ENCODE data around the gene KCTD16.

KCTD16 gene

DNA sequence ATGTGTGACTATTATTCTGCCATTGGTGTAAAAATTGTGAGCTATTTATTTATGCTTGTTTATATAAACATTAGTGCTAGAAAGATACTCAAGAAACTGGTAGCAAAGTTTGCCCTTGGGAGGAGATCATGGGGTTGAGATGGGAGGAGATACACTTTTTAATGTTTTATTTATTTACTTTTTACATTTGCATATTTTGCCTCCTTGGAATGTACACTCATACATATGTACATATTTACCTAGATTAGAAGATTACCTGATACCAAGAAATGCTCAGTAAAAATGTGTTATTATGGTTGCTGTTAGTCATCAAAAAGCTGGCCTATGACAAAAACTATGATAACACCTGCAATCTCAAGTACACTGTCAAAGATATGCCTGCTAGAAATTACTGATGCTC, 195.2 kb downstream of the KCTD16 start:
- DNase-seq: no peak
- TF ChIP-seq, protein P1, sequence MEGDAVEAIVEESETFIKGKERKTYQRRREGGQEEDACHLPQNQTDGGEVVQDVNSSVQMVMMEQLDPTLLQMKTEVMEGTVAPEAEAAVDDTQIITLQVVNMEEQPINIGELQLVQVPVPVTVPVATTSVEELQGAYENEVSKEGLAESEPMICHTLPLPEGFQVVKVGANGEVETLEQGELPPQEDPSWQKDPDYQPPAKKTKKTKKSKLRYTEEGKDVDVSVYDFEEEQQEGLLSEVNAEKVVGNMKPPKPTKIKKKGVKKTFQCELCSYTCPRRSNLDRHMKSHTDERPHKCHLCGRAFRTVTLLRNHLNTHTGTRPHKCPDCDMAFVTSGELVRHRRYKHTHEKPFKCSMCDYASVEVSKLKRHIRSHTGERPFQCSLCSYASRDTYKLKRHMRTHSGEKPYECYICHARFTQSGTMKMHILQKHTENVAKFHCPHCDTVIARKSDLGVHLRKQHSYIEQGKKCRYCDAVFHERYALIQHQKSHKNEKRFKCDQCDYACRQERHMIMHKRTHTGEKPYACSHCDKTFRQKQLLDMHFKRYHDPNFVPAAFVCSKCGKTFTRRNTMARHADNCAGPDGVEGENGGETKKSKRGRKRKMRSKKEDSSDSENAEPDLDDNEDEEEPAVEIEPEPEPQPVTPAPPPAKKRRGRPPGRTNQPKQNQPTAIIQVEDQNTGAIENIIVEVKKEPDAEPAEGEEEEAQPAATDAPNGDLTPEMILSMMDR (IDR thresholded peaks at IDR 0.05; ENCODE audit: borderline replicate concordance, extremely low read depth, low read length, poor library complexity, severe bottlenecking): no peak
- no peak for TF ChIP-seq EZH2 (IDR thresholded peaks at IDR 0.05; ENCODE audit: borderline replicate concordance, low read depth, low read length, severe bottlenecking)

DNA sequence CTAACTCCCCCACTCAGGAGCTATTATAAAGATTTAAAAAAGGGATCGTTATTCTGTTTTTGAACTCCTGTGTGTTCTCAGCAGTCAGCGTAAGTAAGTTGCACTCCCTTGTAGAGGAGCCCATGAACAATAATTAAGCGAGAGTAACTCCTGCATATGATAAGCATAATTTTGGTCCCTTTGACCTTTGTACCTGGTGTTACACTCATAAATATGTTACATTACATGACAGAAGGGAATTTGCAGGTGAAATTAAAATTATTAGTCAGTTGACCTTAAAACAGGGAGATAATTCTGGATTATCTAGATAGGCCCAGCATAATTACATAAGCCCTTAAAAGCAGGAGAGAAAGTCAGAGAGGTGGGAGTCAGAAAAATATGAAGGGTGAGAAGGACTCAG, 197.3 kb downstream of the KCTD16 start:
- Histone ChIP-seq H2AFZ (ENCODE audit: low read depth, low read length) (no peak overlapping the region), H3K4me1 (ENCODE audit: insufficient read depth, low read length) (no peaks in the 10 kb centered on the region), H3K27me3 (ENCODE audit: insufficient read depth, low read length, poor library complexity) (no peaks in the 10 kb centered on the region), H3K9me3 (ENCODE audit: insufficient read depth, low read length, severe bottlenecking) (no peaks in the 10 kb centered on the region), H3K4me2 (ENCODE audit: insufficient read depth, low read length) (no peak overlapping the region), H3K9ac (ENCODE audit: low read depth, low read length) (no peak overlapping the region), H3K36me3 (ENCODE audit: insufficient read depth, low read length) (no peaks in the 10 kb centered on the region), H4K20me1 (ENCODE audit: insufficient read depth, low read length) (no peaks in the 10 kb centered on the region), H3K4me3 (ENCODE audit: low read depth in 1 of 2, low read length in 2 of 2) (no peak overlapping the region), H3K79me2 (ENCODE audit: insufficient read depth, low read length) (no peaks in the 10 kb centered on the region), H3K27ac (ENCODE audit: low read length) (no peak overlapping the region)
- ATAC-seq (ENCODE audit: insufficient read depth, low read depth) (no peak), DNase-seq (no peak)
- TF ChIP-seq, protein P1 (IDR thresholded peaks at IDR 0.05; ENCODE audit: borderline replicate concordance, extremely low read depth, low read length, poor library complexity, severe bottlenecking): no peak
- no peak for TF ChIP-seq EZH2 (IDR thresholded peaks at IDR 0.05; ENCODE audit: borderline replicate concordance, low read depth, low read length, severe bottlenecking)

More for the DNA sequence above, 195.2 kb downstream of the KCTD16 start:
- no peaks in the 10 kb centered on the region for H3K79me2 ChIP-seq (ENCODE audit: insufficient read depth, low read length)
- no peak overlapping the region for H3K9ac ChIP-seq (ENCODE audit: low read depth, low read length)
- no peaks in the 10 kb centered on the region for H3K27me3 ChIP-seq (ENCODE audit: insufficient read depth, low read length, poor library complexity)
- ATAC-seq (ENCODE audit: insufficient read depth, low read depth): no peak
- no peaks in the 10 kb centered on the region for H3K9me3 ChIP-seq (ENCODE audit: insufficient read depth, low read length, severe bottlenecking)
- no peaks in the 10 kb centered on the region for H3K36me3 ChIP-seq (ENCODE audit: insufficient read depth, low read length)
- H4K20me1 ChIP-seq (ENCODE audit: insufficient read depth, low read length): no peaks in the 10 kb centered on the region
- H2AFZ ChIP-seq (ENCODE audit: low read depth, low read length): no peak overlapping the region
- H3K4me1 ChIP-seq (ENCODE audit: insufficient read depth, low read length): no peaks in the 10 kb centered on the region
- H3K4me2 ChIP-seq (ENCODE audit: insufficient read depth, low read length): no peak overlapping the region
- no peak overlapping the region for H3K4me3 ChIP-seq (ENCODE audit: low read depth in 1 of 2, low read length in 2 of 2)
- H3K27ac ChIP-seq (ENCODE audit: low read length): no peak overlapping the region

DNA sequence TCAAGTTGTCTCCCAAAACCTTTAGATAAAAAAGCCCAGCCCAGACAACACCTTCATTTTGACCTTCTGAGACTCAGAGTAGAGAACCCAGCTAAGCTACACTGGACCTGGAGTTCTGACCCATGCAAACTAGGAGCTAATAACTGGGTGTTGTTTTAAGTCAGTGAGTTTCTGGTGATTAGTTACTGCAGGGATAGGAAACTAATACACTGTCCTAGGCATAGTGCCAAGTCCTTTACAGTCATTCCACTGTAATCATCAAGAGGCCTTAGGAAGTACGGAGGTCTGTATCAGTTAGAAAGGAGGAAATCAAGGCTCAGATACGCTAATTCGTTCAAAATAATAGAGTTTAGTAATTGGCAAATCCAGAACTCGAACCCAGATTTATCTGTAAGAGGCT, 197.9 kb downstream of the KCTD16 start:
- Histone ChIP-seq H3K79me2 (ENCODE audit: insufficient read depth, low read length) (no peaks in the 10 kb centered on the region), H3K9ac (ENCODE audit: low read depth, low read length) (no peak overlapping the region), H3K36me3 (ENCODE audit: insufficient read depth, low read length) (no peaks in the 10 kb centered on the region), H2AFZ (ENCODE audit: low read depth, low read length) (no peak overlapping the region), H3K4me3 (ENCODE audit: low read depth in 1 of 2, low read length in 2 of 2) (no peak overlapping the region), H3K27ac (ENCODE audit: low read length) (no peak overlapping the region), H3K9me3 (ENCODE audit: insufficient read depth, low read length, severe bottlenecking) (no peaks in the 10 kb centered on the region), H3K27me3 (ENCODE audit: insufficient read depth, low read length, poor library complexity) (no peaks in the 10 kb centered on the region), H3K4me2 (ENCODE audit: insufficient read depth, low read length) (no peak overlapping the region), H4K20me1 (ENCODE audit: insufficient read depth, low read length) (no peaks in the 10 kb centered on the region), H3K4me1 (ENCODE audit: insufficient read depth, low read length) (no peaks in the 10 kb centered on the region)
- TF ChIP-seq, protein P1 (IDR thresholded peaks at IDR 0.05; ENCODE audit: borderline replicate concordance, extremely low read depth, low read length, poor library complexity, severe bottlenecking): no peak
- TF ChIP-seq EZH2 (IDR thresholded peaks at IDR 0.05; ENCODE audit: borderline replicate concordance, low read depth, low read length, severe bottlenecking): no peak
- DNase-seq (no peak), ATAC-seq (ENCODE audit: insufficient read depth, low read depth) (no peak)

DNA sequence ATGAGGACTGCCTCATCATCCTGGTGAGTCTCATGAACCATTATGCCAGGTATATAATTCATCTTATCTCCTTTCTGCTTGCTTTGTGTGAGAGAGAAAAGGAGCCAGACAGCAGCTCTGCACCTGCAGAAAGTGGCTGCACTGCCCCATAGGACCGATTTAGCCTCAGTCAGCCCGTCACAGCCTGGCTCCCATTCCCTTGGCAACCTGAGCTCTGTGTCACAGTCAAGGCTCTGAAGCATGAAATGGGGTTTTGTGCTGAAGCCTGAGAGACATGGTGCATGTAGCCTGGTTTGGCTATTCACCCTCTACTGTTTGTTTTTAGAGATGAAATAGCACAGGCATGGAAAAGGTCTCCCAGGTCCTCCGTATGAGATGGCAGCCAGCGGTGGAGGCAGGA, 198.3 kb downstream of the KCTD16 start:
- Histone ChIP-seq H3K9me3 (ENCODE audit: insufficient read depth, low read length, severe bottlenecking) (no peaks in the 10 kb centered on the region), H4K20me1 (ENCODE audit: insufficient read depth, low read length) (no peaks in the 10 kb centered on the region), H3K9ac (ENCODE audit: low read depth, low read length) (no peak overlapping the region), H3K36me3 (ENCODE audit: insufficient read depth, low read length) (no peaks in the 10 kb centered on the region), H3K4me2 (ENCODE audit: insufficient read depth, low read length) (no peak overlapping the region), H3K27ac (ENCODE audit: low read length) (no peak overlapping the region), H3K4me3 (ENCODE audit: low read depth in 1 of 2, low read length in 2 of 2) (no peak overlapping the region), H2AFZ (ENCODE audit: low read depth, low read length) (no peak overlapping the region), H3K79me2 (ENCODE audit: insufficient read depth, low read length) (no peaks in the 10 kb centered on the region), H3K4me1 (ENCODE audit: insufficient read depth, low read length) (no peaks in the 10 kb centered on the region), H3K27me3 (ENCODE audit: insufficient read depth, low read length, poor library complexity) (no peaks in the 10 kb centered on the region)
- ATAC-seq (ENCODE audit: insufficient read depth, low read depth): no peak
- no peak for DNase-seq
- no peak for TF ChIP-seq EZH2 (IDR thresholded peaks at IDR 0.05; ENCODE audit: borderline replicate concordance, low read depth, low read length, severe bottlenecking)
- TF ChIP-seq, protein P1 (IDR thresholded peaks at IDR 0.05; ENCODE audit: borderline replicate concordance, extremely low read depth, low read length, poor library complexity, severe bottlenecking): no peak
